Sigmoid colon (tissue), 4 donors: ENCODE results near the gene YEATS2.

Experiments used
- CTCF ChIP-seq, 4 experiments: fragments of 450-650 bp in 3 of 4; fragments of 200-600 bp in 1 of 4; IDR thresholded peaks; one replicate each; pipeline ENCODE4 v1.5.1; 2016 to 2019; ENCODE audit warnings: antibody characterized with exemption in 4 of 4, mild to moderate bottlenecking in 3 of 4, moderate library complexity in 2 of 4
- EP300 ChIP-seq, 4 donors: sonication (generic); formaldehyde crosslinking; IDR thresholded peaks; one replicate each; pipeline ENCODE4 v1.6.1; 2017; ENCODE audit warnings: antibody characterized with exemption in 4 of 4
- POLR2A ChIP-seq, 2 donors: fragments of 450-650 bp; IDR thresholded peaks; one replicate each; pipeline ENCODE4 v1.6.1; 2016; ENCODE audit warnings: antibody characterized with exemption in 2 of 2, mild to moderate bottlenecking in 2 of 2, moderate library complexity in 2 of 2
- POLR2AphosphoS5 ChIP-seq, 4 donors: sonication (generic); formaldehyde crosslinking; IDR thresholded peaks; one replicate each; pipeline ENCODE4 v1.6.1; 2017; ENCODE audit warnings: antibody characterized with exemption in 4 of 4

GRCh38 chr3:183808355-183808754 is 110.8 kb downstream of the YEATS2 start:
- no peak for TF ChIP-seq CTCF (IDR thresholded peaks at IDR 0.05)
- TF ChIP-seq EP300 (IDR thresholded peaks at IDR 0.05), result no peak
- TF ChIP-seq POLR2AphosphoS5 (IDR thresholded peaks at IDR 0.05), result no peak
- TF ChIP-seq POLR2A (IDR thresholded peaks at IDR 0.05), result no peak
